Neural cell (in vitro differentiated cells): ENCODE measurements around the gene PRKD1. TPM values are rescaled to one million over a fixed set of nuclear protein-coding genes. Genes with fewer than 3 reads are reported as not detected.

Source experiments
- H2AFZ ChIP-seq: fragments of 200-600, 300-800 bp; sonication (generic), shearing (Covaris generic); 2 replicates; pipeline ENCODE4 v1.6.0; 2014; ENCODE audit warnings: low read depth, mild to moderate bottlenecking, antibody characterized with exemption, low read length, moderate library complexity
- H3F3A ChIP-seq: fragments of 200-600 bp; shearing (Covaris generic); 2 replicates; pipeline ENCODE4 v1.6.1; 2016; ENCODE audit warnings: mild to moderate bottlenecking, moderate library complexity, mixed read lengths, antibody characterized with exemption, low read length; ENCODE audit not compliant: insufficient read depth, poor library complexity, severe bottlenecking
- H3K27ac ChIP-seq: fragments of 200-600, 300-800 bp; sonication (generic), shearing (Covaris generic); 2 replicates; pipeline ENCODE4 v1.5.1; 2014; ENCODE audit warnings: mild to moderate bottlenecking, low read length, moderate library complexity
- H3K27me3 ChIP-seq: fragments of 300-800, 200-600 bp; sonication (generic), shearing (Covaris generic); 2 replicates; pipeline ENCODE4 v1.6.0; 2014; ENCODE audit warnings: mild to moderate bottlenecking, low read depth, low read length, moderate library complexity; ENCODE audit not compliant: insufficient read depth
- H3K36me3 ChIP-seq: fragments of 300-800, 200-600 bp; sonication (generic), shearing (Covaris generic); 2 replicates; pipeline ENCODE4 v1.5.1; 2014; ENCODE audit warnings: mild to moderate bottlenecking, antibody characterized with exemption, low read length, moderate library complexity; ENCODE audit not compliant: insufficient read depth
- H3K4me2 ChIP-seq: fragments of 300-800, 200-600 bp; sonication (generic), shearing (Covaris generic); 2 replicates; pipeline ENCODE4 v1.6.0; 2014; ENCODE audit warnings: mild to moderate bottlenecking, low read length
- H3K4me3 ChIP-seq: fragments of 300-800, 200-600 bp; sonication (generic), shearing (Covaris generic); 2 replicates; pipeline ENCODE4 v1.5.1; 2014; ENCODE audit warnings: mild to moderate bottlenecking, low read length, moderate library complexity
- H3K79me2 ChIP-seq: fragments of 200-600 bp; shearing (Covaris generic); replicated peaks from 2 replicates; pipeline ENCODE4 v1.6.0; 2014; ENCODE audit warnings: mild to moderate bottlenecking, low read length, moderate library complexity; ENCODE audit not compliant: insufficient read depth
- H3K9ac ChIP-seq: fragments of 300-800, 200-600 bp; sonication (generic), shearing (Covaris generic); 2 replicates; pipeline ENCODE4 v1.6.1; 2016; ENCODE audit warnings: mild to moderate bottlenecking, low read length, mixed read lengths
- H3K9me2 ChIP-seq: fragments of 200-600 bp; shearing (Covaris generic); 2 replicates; pipeline ENCODE4 v1.6.1; 2016; ENCODE audit warnings: mild to moderate bottlenecking, low read length, mixed read lengths; ENCODE audit not compliant: insufficient read depth
- H3K9me3 ChIP-seq: fragments of 200-600, 300-800 bp; sonication (generic), shearing (Covaris generic); 2 replicates; pipeline ENCODE4 v1.6.1; 2016; ENCODE audit warnings: mild to moderate bottlenecking, mixed run types, low read length, moderate library complexity, mixed read lengths
- H4K20me1 ChIP-seq: fragments of 200-600 bp; shearing (Covaris generic); 2 replicates; pipeline ENCODE4 v1.6.1; 2016; ENCODE audit warnings: mild to moderate bottlenecking, mixed run types; ENCODE audit not compliant: insufficient read depth
- CTCF ChIP-seq: fragments of 450-650 bp; IDR thresholded peaks from 2 replicates; pipeline ENCODE4 v1.5.1; 2014; ENCODE audit warnings: antibody characterized with exemption, mild to moderate bottlenecking, moderate library complexity; ENCODE audit not compliant: poor library complexity, severe bottlenecking
- EP300 ChIP-seq: fragments of 450-650 bp; conservative IDR thresholded peaks from 2 replicates; pipeline ENCODE4 v1.6.1; 2014; ENCODE audit warnings: antibody characterized with exemption, mild to moderate bottlenecking, moderate library complexity; ENCODE audit not compliant: poor library complexity, severe bottlenecking
- EZH2 ChIP-seq: fragments of 200-600, 300-800 bp; shearing (Covaris generic), sonication (generic); IDR thresholded peaks from 2 replicates; pipeline ENCODE4 v1.6.1; 2014; ENCODE audit warnings: antibody characterized with exemption, low read length, borderline replicate concordance, mild to moderate bottlenecking; ENCODE audit not compliant: insufficient read depth, poor library complexity, severe bottlenecking
- MXI1 ChIP-seq: fragments of 450-650 bp; conservative IDR thresholded peaks from 2 replicates; pipeline ENCODE4 v1.6.1; 2014; ENCODE audit warnings: antibody characterized with exemption, mild to moderate bottlenecking; ENCODE audit not compliant: poor library complexity, severe bottlenecking
- POLR2AphosphoS5 ChIP-seq: IDR thresholded peaks from 2 replicates; pipeline ENCODE4 v1.6.1; 2012
- RAD21 ChIP-seq: fragments of 450-650 bp; conservative IDR thresholded peaks from 2 replicates; pipeline ENCODE4 v1.6.1; 2014; ENCODE audit warnings: antibody characterized with exemption, mild to moderate bottlenecking, moderate library complexity
- REST ChIP-seq: IDR thresholded peaks from 2 replicates; pipeline ENCODE4 v1.6.1; 2012; ENCODE audit warnings: borderline replicate concordance
- SMC3 ChIP-seq: fragments of 450-650 bp; conservative IDR thresholded peaks from 2 replicates; pipeline ENCODE4 v1.6.1; 2014; ENCODE audit warnings: antibody characterized with exemption, mild to moderate bottlenecking, moderate library complexity; ENCODE audit not compliant: poor library complexity
- TAF1 ChIP-seq: IDR thresholded peaks from 2 replicates; pipeline ENCODE4 v1.6.1; 2012; ENCODE audit warnings: low read depth
- polyA plus RNA-seq: library from polyadenylated mRNA; depleted of rRNA; stranded (reverse); fragments of >200 nt; gene quantifications from 2 replicates; pipeline ENCODE4 v1.2.3, GENCODE V29; 2014

The PRKD1 gene
- polyA plus RNA-seq, 1 donor from 2014 or later: 9.6 TPM

GRCh38 chr14:29865299-29865698 is 62.3 kb downstream of the PRKD1 start:
- TF ChIP-seq TAF1 (no peak), MXI1 (no peak), EZH2 (no peak), EP300 (no peak), REST (no peak), POLR2AphosphoS5 (no peak), CTCF (no peak), SMC3 (no peak), RAD21 (no peak)
- Histone ChIP-seq H3K9me3 (no peaks in the 10 kb centered on the region), H3K4me2 (no peak overlapping the region), H3K27ac (no peak overlapping the region), H3K79me2 (no peaks in the 10 kb centered on the region), H3F3A (no peaks in the 10 kb centered on the region), H4K20me1 (no peaks in the 10 kb centered on the region), H3K9ac (no peak overlapping the region), H2AFZ (no peak overlapping the region), H3K27me3 (no peaks in the 10 kb centered on the region), H3K9me2 (no peaks in the 10 kb centered on the region), H3K4me3 (no peak overlapping the region), H3K36me3 (no peaks in the 10 kb centered on the region)

- H3F3A ChIP-seq: no peaks in the 10 kb centered on the region
- no peaks in the 10 kb centered on the region for H3K9me2 ChIP-seq
- no peaks in the 10 kb centered on the region for H3K27me3 ChIP-seq
- no peaks in the 10 kb centered on the region for H3K36me3 ChIP-seq
- no peaks in the 10 kb centered on the region for H4K20me1 ChIP-seq
- no peak overlapping the region for H3K27ac ChIP-seq
- H2AFZ ChIP-seq: no peak overlapping the region
- no peak overlapping the region for H3K4me2 ChIP-seq
- H3K79me2 ChIP-seq: no peaks in the 10 kb centered on the region
- no peak overlapping the region for H3K9ac ChIP-seq
- no peak overlapping the region for H3K4me3 ChIP-seq
- no peak for TF ChIP-seq TAF1
- no peak for TF ChIP-seq POLR2AphosphoS5
- no peak for TF ChIP-seq RAD21
- TF ChIP-seq EP300: no peak
- H3K9me3 ChIP-seq: no peaks in the 10 kb centered on the region
Observed at GRCh38 chr14:29861996-29862395, 65.7 kb downstream of the PRKD1 start.

GRCh38 chr14:29858299-29858698 is 69.3 kb downstream of the PRKD1 start:
- no peaks in the 10 kb centered on the region for H3K9me3 ChIP-seq
- H3K9ac ChIP-seq: no peak overlapping the region
- no peak overlapping the region for H3K4me3 ChIP-seq
- H3F3A ChIP-seq: no peaks in the 10 kb centered on the region
- H3K36me3 ChIP-seq: no peaks in the 10 kb centered on the region
- H3K79me2 ChIP-seq: no peaks in the 10 kb centered on the region
- H3K27ac ChIP-seq: no peak overlapping the region
- H3K27me3 ChIP-seq: no peaks in the 10 kb centered on the region
- H4K20me1 ChIP-seq: no peaks in the 10 kb centered on the region
- no peak for TF ChIP-seq SMC3
- TF ChIP-seq EP300: no peak
- no peak for TF ChIP-seq MXI1
- TF ChIP-seq EZH2: no peak
- no peak for TF ChIP-seq TAF1
- no peak for TF ChIP-seq REST
- TF ChIP-seq RAD21: no peak
- TF ChIP-seq CTCF: no peak
- no peak for TF ChIP-seq POLR2AphosphoS5
- H3K9me2 ChIP-seq: no peaks in the 10 kb centered on the region
- H2AFZ ChIP-seq: no peak overlapping the region
- no peak overlapping the region for H3K4me2 ChIP-seq
